ENCODE measurements around the gene PDZRN3. TPM values are rescaled to one million over a fixed set of nuclear protein-coding genes. Genes with fewer than 3 reads are reported as not detected.

PDZRN3 gene
- total RNA-seq, 1 donor from 2014 or later = 23.9 TPM

DNA sequence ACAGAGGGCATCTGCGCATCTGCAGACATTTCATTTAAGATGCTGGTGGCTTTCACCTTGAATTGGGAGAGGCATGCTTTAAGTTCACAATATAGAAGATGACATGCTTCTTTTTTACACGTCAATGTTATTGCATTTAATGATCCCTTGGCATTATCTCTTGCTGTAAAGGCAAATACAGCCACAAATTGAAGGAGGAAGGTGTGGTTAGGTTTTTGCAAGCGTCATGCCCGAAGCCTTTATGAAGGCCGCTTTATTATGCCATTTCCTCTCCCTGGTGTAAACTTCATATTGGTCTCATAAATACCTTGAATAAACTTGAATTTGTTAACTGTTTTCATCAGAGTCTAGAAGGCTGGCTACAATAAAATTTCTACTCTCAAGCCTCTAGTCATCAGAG is 212.7 kb downstream of the PDZRN3 start:
- TF ChIP-seq, protein P1, sequence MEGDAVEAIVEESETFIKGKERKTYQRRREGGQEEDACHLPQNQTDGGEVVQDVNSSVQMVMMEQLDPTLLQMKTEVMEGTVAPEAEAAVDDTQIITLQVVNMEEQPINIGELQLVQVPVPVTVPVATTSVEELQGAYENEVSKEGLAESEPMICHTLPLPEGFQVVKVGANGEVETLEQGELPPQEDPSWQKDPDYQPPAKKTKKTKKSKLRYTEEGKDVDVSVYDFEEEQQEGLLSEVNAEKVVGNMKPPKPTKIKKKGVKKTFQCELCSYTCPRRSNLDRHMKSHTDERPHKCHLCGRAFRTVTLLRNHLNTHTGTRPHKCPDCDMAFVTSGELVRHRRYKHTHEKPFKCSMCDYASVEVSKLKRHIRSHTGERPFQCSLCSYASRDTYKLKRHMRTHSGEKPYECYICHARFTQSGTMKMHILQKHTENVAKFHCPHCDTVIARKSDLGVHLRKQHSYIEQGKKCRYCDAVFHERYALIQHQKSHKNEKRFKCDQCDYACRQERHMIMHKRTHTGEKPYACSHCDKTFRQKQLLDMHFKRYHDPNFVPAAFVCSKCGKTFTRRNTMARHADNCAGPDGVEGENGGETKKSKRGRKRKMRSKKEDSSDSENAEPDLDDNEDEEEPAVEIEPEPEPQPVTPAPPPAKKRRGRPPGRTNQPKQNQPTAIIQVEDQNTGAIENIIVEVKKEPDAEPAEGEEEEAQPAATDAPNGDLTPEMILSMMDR (IDR thresholded peaks at IDR 0.05) = no peak
- ATAC-seq = no peak
- intact Hi-C loops (cut with DNase I) = no loop called here
- Histone ChIP-seq H3K27me3 (no peaks in the 10 kb centered on the region), H3K4me1 (peaks cover 3% of the 10 kb centered on the region), H3K4me3 (no peak overlapping the region), H3K36me3 (no peaks in the 10 kb centered on the region), H3K27ac (no peak overlapping the region), H3K9me3 (no peaks in the 10 kb centered on the region)
- no peak for DNase-seq

DNA sequence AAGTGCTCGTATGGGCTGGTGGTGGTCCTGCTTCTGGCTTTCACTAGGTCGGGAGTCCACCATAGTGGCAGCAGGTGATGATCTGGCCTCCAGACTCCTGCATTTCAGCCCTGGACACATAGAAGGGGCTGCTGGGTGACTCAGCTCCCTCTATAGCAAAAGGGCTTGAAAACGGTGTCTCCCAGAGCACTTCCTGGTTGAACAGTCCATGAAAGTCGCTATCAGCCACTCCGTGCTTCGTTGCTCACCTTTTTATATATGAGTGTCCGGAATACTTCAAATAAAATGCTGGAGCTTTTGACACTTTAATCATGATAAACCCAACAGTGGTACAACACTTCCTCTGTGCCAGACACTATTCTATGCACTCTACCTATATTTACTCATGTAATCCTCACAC is 213.2 kb downstream of the PDZRN3 start:
- ATAC-seq = no peak
- intact Hi-C loops (cut with DNase I) = no loop called here
- H3K4me1 ChIP-seq = peaks cover 3% of the 10 kb centered on the region

DNA sequence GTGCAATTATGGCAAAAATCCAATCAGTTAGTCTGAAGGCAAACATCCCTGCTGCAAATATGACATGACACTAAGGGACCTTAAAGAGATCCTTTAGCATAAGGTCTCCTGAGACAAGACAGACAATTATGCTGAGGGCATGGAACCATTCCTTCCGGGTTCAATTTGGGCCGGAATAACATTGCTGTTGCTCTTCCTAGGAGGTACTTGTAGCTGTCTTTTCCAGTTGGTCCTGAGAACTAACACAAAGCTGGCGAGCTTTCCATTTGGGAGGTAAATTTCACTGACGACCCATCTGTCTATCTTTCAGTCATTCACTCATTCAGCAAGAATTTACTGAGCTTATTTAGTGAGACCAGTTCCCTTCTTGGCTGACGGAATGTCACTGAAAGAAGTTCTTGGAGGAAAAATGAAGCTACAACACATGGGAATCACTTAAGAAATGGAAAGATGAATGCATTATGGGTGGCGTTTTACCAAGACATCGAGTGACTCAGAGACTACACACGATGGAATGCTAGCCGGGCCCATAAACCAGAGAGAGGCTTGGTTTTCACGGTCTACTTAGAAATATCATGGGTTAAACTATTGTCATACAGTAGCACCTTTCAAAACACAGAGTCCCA is 215.5 kb downstream of the PDZRN3 start:
- TF ChIP-seq, protein P1 (IDR thresholded peaks at IDR 0.05) = no peak
- intact Hi-C loops (cut with DNase I) = no loop called here
- Histone ChIP-seq H3K27me3 (no peaks in the 10 kb centered on the region), H3K4me3 (no peak overlapping the region), H3K9me3 (no peaks in the 10 kb centered on the region), H3K4me1 (no peaks in the 10 kb centered on the region), H3K36me3 (no peaks in the 10 kb centered on the region), H3K27ac (no peak overlapping the region)
- DNase-seq = no peak
- no peak for ATAC-seq

More for the DNA sequence above, 213.2 kb downstream of the PDZRN3 start:
- Histone ChIP-seq H3K9me3 (no peaks in the 10 kb centered on the region), H3K36me3 (no peaks in the 10 kb centered on the region), H3K4me3 (no peak overlapping the region), H3K27me3 (no peaks in the 10 kb centered on the region), H3K27ac (no peak overlapping the region)
- TF ChIP-seq, protein P1 (IDR thresholded peaks at IDR 0.05) = no peak
- DNase-seq = no peak

DNA sequence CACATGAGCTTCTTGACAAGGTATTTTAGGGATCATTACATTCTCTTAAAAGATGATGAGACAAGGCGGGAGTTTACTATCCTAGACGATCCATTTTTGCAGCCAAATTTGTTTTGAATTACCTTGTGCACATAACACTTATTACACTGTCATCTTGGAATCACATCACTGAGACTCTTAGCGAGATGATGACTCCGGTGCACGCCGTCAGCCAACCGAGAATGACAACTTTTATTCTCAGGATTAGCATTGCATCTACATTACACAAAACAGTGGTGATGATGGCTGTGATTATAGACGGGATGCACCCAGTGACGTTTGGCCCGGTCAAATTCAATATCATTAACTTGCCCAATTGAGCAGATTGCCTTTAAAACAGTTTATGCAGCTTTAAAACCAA is 216.1 kb downstream of the PDZRN3 start:
- H3K4me3 ChIP-seq = no peak overlapping the region
- no peaks in the 10 kb centered on the region for H3K36me3 ChIP-seq
- DNase-seq (no peak), ATAC-seq (no peak)
- intact Hi-C loops (cut with DNase I) = no loop called here
- H3K27ac ChIP-seq = no peak overlapping the region
- TF ChIP-seq, protein P1 (IDR thresholded peaks at IDR 0.05) = no peak
- H3K27me3 ChIP-seq = no peaks in the 10 kb centered on the region
- no peaks in the 10 kb centered on the region for H3K9me3 ChIP-seq
- no peaks in the 10 kb centered on the region for H3K4me1 ChIP-seq

DNA sequence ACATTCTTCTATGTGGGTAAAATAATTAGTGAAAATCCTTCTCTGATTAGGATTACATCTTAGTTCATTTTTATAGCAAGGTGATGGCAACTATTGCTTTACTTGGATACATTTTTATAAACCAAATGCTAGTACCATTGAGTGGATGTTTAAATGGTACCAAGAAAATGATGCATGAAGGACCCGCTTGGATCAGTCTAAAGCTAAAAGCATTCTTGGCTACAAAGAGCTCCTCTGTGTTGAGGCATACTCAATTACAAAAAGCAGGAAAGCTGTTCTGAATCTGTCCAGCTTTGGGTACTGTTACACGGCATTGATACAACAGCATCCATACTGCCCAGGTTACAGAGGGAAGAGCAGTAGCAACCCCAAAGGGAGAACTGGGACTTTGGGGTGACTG is 217.2 kb downstream of the PDZRN3 start:
- Histone ChIP-seq H3K9me3 (no peaks in the 10 kb centered on the region), H3K36me3 (no peaks in the 10 kb centered on the region), H3K4me3 (no peak overlapping the region), H3K27ac (no peak overlapping the region), H3K27me3 (no peaks in the 10 kb centered on the region), H3K4me1 (no peaks in the 10 kb centered on the region)
- TF ChIP-seq, protein P1 (IDR thresholded peaks at IDR 0.05) = no peak
- intact Hi-C loops (cut with DNase I) = no loop called here
- no peak for DNase-seq
- ATAC-seq = no peak

DNA sequence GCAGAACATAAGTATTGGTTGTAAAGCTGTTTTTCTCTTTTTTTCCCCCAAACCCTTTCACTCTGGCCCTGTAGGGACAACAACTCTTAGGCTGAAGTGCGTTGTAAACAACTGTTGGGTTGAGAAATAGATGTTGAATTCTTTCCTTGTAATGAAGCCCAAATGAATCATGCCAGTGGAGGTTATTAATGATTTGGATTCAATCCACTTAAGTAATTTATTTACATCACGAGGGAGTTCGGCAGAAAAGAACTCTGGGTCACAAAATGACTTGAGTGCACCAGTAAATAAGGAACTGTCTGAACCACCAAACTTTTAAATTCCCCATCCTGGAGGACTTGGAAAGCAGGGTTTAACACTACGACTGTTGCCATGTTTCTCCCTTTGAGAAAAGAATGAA is 218.9 kb downstream of the PDZRN3 start:
- peak overlapping the region; percentile 72 for H3K27ac ChIP-seq
- H3K4me1 ChIP-seq = peaks cover 6% of the 10 kb centered on the region
- no peak overlapping the region for H3K4me3 ChIP-seq

More for the DNA sequence above, 218.9 kb downstream of the PDZRN3 start:
- no peaks in the 10 kb centered on the region for H3K36me3 ChIP-seq
- intact Hi-C loops (cut with DNase I) = no loop called here
- TF ChIP-seq, protein P1 (IDR thresholded peaks at IDR 0.05) = no peak
- H3K9me3 ChIP-seq = no peaks in the 10 kb centered on the region
- DNase-seq (no peak), ATAC-seq (no peak)
- no peaks in the 10 kb centered on the region for H3K27me3 ChIP-seq
